Measurements from ENCODE around the gene MS4A7.

MS4A7 gene

GRCh38 chr11:60370811-60371298 is 7.5 kb upstream of the MS4A7 start:
- Histone ChIP-seq H3K9me2 (ENCODE audit: low read depth, low read length) (no peaks in the 10 kb centered on the region), H3K27me3 (ENCODE audit: insufficient read depth, low read length) (no peaks in the 10 kb centered on the region), H3K27ac (ENCODE audit: low read depth, low read length, poor library complexity, severe bottlenecking) (no peak overlapping the region), H3K79me2 (ENCODE audit: insufficient read depth, low read length) (no peaks in the 10 kb centered on the region), H3K4me1 (ENCODE audit: insufficient read depth, low read length, severe bottlenecking) (peaks cover 10% of the 10 kb centered on the region), H3K36me3 (ENCODE audit: insufficient read depth, low read length) (no peaks in the 10 kb centered on the region), H4K20me1 (ENCODE audit: insufficient read depth, low read length) (no peaks in the 10 kb centered on the region), H3F3A (ENCODE audit: insufficient read depth, low read length) (no peaks in the 10 kb centered on the region), H3K4me3 (ENCODE audit: low read depth, low read length, poor library complexity, severe bottlenecking) (no peak overlapping the region), H3K4me2 (ENCODE audit: low read length) (no peak overlapping the region), H2AFZ (ENCODE audit: low read length) (no peak overlapping the region), H3K9ac (ENCODE audit: low read length) (no peak overlapping the region), H3K9me3 (ENCODE audit: low read length) (no peaks in the 10 kb centered on the region)
- TF ChIP-seq EZH2 (IDR thresholded peaks at IDR 0.05; ENCODE audit: borderline replicate concordance, low read length), result no peak
- no peak for TF ChIP-seq CTCF (IDR thresholded peaks at IDR 0.05; ENCODE audit: low read length)

- no peaks in the 10 kb centered on the region for H3K27me3 ChIP-seq (ENCODE audit: insufficient read depth, low read length)
- H3K4me2 ChIP-seq (ENCODE audit: low read length), result no peak overlapping the region
- no peaks in the 10 kb centered on the region for H3K9me2 ChIP-seq (ENCODE audit: low read depth, low read length)
- no peak overlapping the region for H3K4me3 ChIP-seq (ENCODE audit: low read depth, low read length, poor library complexity, severe bottlenecking)
- H4K20me1 ChIP-seq (ENCODE audit: insufficient read depth, low read length), result no peaks in the 10 kb centered on the region
- H3K4me1 ChIP-seq (ENCODE audit: insufficient read depth, low read length, severe bottlenecking), result peaks cover 10% of the 10 kb centered on the region
- TF ChIP-seq CTCF (IDR thresholded peaks at IDR 0.05; ENCODE audit: low read length) (no peak), EZH2 (IDR thresholded peaks at IDR 0.05; ENCODE audit: borderline replicate concordance, low read length) (no peak)
- H3K9me3 ChIP-seq (ENCODE audit: low read length), result no peaks in the 10 kb centered on the region
- no peak overlapping the region for H3K27ac ChIP-seq (ENCODE audit: low read depth, low read length, poor library complexity, severe bottlenecking)
- no peaks in the 10 kb centered on the region for H3K36me3 ChIP-seq (ENCODE audit: insufficient read depth, low read length)
- H3K9ac ChIP-seq (ENCODE audit: low read length), result no peak overlapping the region
- no peak overlapping the region for H2AFZ ChIP-seq (ENCODE audit: low read length)
- no peaks in the 10 kb centered on the region for H3K79me2 ChIP-seq (ENCODE audit: insufficient read depth, low read length)
- H3F3A ChIP-seq (ENCODE audit: insufficient read depth, low read length), result no peaks in the 10 kb centered on the region
Observed at GRCh38 chr11:60371386-60371785, 6.9 kb upstream of the MS4A7 start.

- Histone ChIP-seq H3K9me3 (ENCODE audit: low read length) (no peaks in the 10 kb centered on the region), H3K27ac (ENCODE audit: low read depth, low read length, poor library complexity, severe bottlenecking) (no peak overlapping the region), H3K9me2 (ENCODE audit: low read depth, low read length) (no peaks in the 10 kb centered on the region), H3K36me3 (ENCODE audit: insufficient read depth, low read length) (no peaks in the 10 kb centered on the region), H3K27me3 (ENCODE audit: insufficient read depth, low read length) (no peaks in the 10 kb centered on the region), H3K9ac (ENCODE audit: low read length) (no peak overlapping the region), H3K4me2 (ENCODE audit: low read length) (no peak overlapping the region), H3K4me3 (ENCODE audit: low read depth, low read length, poor library complexity, severe bottlenecking) (no peak overlapping the region), H3K79me2 (ENCODE audit: insufficient read depth, low read length) (no peaks in the 10 kb centered on the region), H3F3A (ENCODE audit: insufficient read depth, low read length) (no peaks in the 10 kb centered on the region), H2AFZ (ENCODE audit: low read length) (no peak overlapping the region), H4K20me1 (ENCODE audit: insufficient read depth, low read length) (no peaks in the 10 kb centered on the region), H3K4me1 (ENCODE audit: insufficient read depth, low read length, severe bottlenecking) (peaks cover 7% of the 10 kb centered on the region)
- TF ChIP-seq CTCF (IDR thresholded peaks at IDR 0.05; ENCODE audit: low read length) (no peak), EZH2 (IDR thresholded peaks at IDR 0.05; ENCODE audit: borderline replicate concordance, low read length) (no peak)
Observed at GRCh38 chr11:60371854-60372253, 6.5 kb upstream of the MS4A7 start.

Measured in OCI-LY1 (cell line).